Endothelial cell of umbilical vein (primary cell): Measurements from ENCODE around the gene DCHS2. TPM values are rescaled to one million over a fixed set of nuclear protein-coding genes. Genes with fewer than 3 reads are reported as not detected.

Source experiments
- BruUV-seq: library from RNA; stranded (reverse); fragments of 400-500 nt; replicated peaks from 2 replicates; lab custom pipeline; 2021; lab: Mats Ljungman, UMichigan
- CTCF ChIA-PET: fragments of 300-600, 350-600 bp; sonication (Branson Sonifier 250); formaldehyde crosslinking; loops from one replicate; lab custom pipeline; 2021; ENCODE audit warnings: antibody characterized with exemption, inconsistent platforms; lab: Charles Lee
- POLR2A ChIA-PET: fragments of 300-600, 350-600 bp; sonication (Branson Sonifier 250); formaldehyde crosslinking; loops from one replicate; lab custom pipeline; 2021; ENCODE audit warnings: antibody characterized with exemption, inconsistent platforms; lab: Charles Lee
- DNase-seq: peaks from one replicate; pipeline ENCODE4 v3.0.0-alpha.2; 2011; ENCODE audit warnings: low read depth, low spot score
- FAIRE-seq: peaks from 2 replicates; lab custom pipeline; 2011; peaks lifted over from hg19 to GRCh38; lab: Jason Lieb, UNC
- H2AFZ ChIP-seq: 2 replicates; pipeline ENCODE4 v1.6.0; 2012; ENCODE audit warnings: low read depth, low read length, control low read depth, inconsistent platforms
- H3K27ac ChIP-seq: 2 replicates; pipeline ENCODE4 v1.5.1; 2011; ENCODE audit warnings: low read depth, mild to moderate bottlenecking, control low read depth, low read length, moderate library complexity; ENCODE audit not compliant: insufficient read depth
- H3K27me3 ChIP-seq, 2 experiments: 2 replicates each; pipeline versions ENCODE4 v1.6.0 to v1.6.1; 2011; ENCODE audit warnings: low read length in 2 of 2, mixed read lengths in 1 of 2; ENCODE audit not compliant: control insufficient read depth in 2 of 2, insufficient read depth in 2 of 2
- H3K36me3 ChIP-seq, 2 experiments: 2 replicates in 1 of 2; 3 replicates in 1 of 2; pipeline ENCODE4 v1.5.1; 2011; ENCODE audit warnings: low read length in 2 of 2, mild to moderate bottlenecking in 1 of 2, moderate library complexity in 1 of 2; ENCODE audit not compliant: control insufficient read depth in 2 of 2, insufficient read depth in 2 of 2; ENCODE audit errors: extremely low read depth in 1 of 2
- H3K4me1 ChIP-seq: 3 replicates; pipeline ENCODE4 v1.5.1; 2011; ENCODE audit warnings: mild to moderate bottlenecking, low read length; ENCODE audit not compliant: control insufficient read depth, insufficient read depth; ENCODE audit errors: extremely low read depth
- H3K4me2 ChIP-seq: 2 replicates; pipeline ENCODE4 v1.6.1; 2011; ENCODE audit warnings: low read length, control low read depth, mixed read lengths; ENCODE audit not compliant: insufficient read depth
- H3K4me3 ChIP-seq, 3 experiments: fragments of 200-600 bp in 1 of 3; sonication (generic), shearing (Covaris generic) in 1 of 3; replicated peaks in 1 of 3; 2 replicates each; pipeline ENCODE4 v1.5.1; 2011 to 2016; ENCODE audit warnings: control low read depth in 3 of 3, low read length in 3 of 3, mild to moderate bottlenecking in 2 of 3, inconsistent platforms in 1 of 3, low read depth in 1 of 3, moderate library complexity in 1 of 3; ENCODE audit not compliant: insufficient read depth in 1 of 3
- H3K79me2 ChIP-seq: 2 replicates; pipeline ENCODE4 v1.6.0; 2012; ENCODE audit warnings: low read length, inconsistent platforms; ENCODE audit not compliant: control insufficient read depth, insufficient read depth
- H3K9ac ChIP-seq: replicated peaks from 2 replicates; pipeline ENCODE3; 2011; ENCODE audit warnings: low read length, control low read depth; ENCODE audit not compliant: insufficient read depth; ENCODE audit errors: extremely low read depth
- H3K9me1 ChIP-seq: replicated peaks from 3 replicates; pipeline ENCODE4 v1.6.0; 2011; ENCODE audit warnings: mild to moderate bottlenecking, low read length; ENCODE audit not compliant: control insufficient read depth, insufficient read depth; ENCODE audit errors: extremely low read depth
- H3K9me3 ChIP-seq: replicated peaks from 2 replicates; pipeline ENCODE4 v1.5.1; 2012; ENCODE audit warnings: low read length, inconsistent platforms; ENCODE audit not compliant: control insufficient read depth, insufficient read depth
- H4K20me1 ChIP-seq: replicated peaks from 2 replicates; pipeline ENCODE3; 2011; ENCODE audit warnings: mild to moderate bottlenecking, low read length; ENCODE audit not compliant: control insufficient read depth, insufficient read depth; ENCODE audit errors: extremely low read depth
- CTCF ChIP-seq, 2 donors: IDR thresholded peaks; 1 replicate in 1 of 2; 2 replicates in 1 of 2; pipeline ENCODE4 v1.5.1; 2011; ENCODE audit warnings: low read length in 2 of 2, mild to moderate bottlenecking in 2 of 2, moderate library complexity in 2 of 2, control low read depth in 1 of 2, inconsistent platforms in 1 of 2, low read depth in 1 of 2; ENCODE audit not compliant: insufficient read depth in 1 of 2; ENCODE audit errors: extremely low read depth in 1 of 2
- EZH2 ChIP-seq: IDR thresholded peaks from 2 replicates; pipeline ENCODE4 v1.6.1; 2012; ENCODE audit warnings: borderline replicate concordance, low read depth, mild to moderate bottlenecking, moderate library complexity, low read length, inconsistent platforms; ENCODE audit not compliant: severe bottlenecking
- FOS ChIP-seq: IDR thresholded peaks from 2 replicates; pipeline ENCODE4 v1.6.1; 2011; ENCODE audit warnings: mild to moderate bottlenecking, low read length, moderate library complexity, borderline replicate concordance; ENCODE audit not compliant: insufficient read depth
- GATA2 ChIP-seq: IDR thresholded peaks from 2 replicates; pipeline ENCODE4 v1.7.0; 2011; ENCODE audit warnings: low read depth, mild to moderate bottlenecking, moderate library complexity, mixed read lengths, low read length; ENCODE audit not compliant: insufficient read length, insufficient read depth
- JUN ChIP-seq: IDR thresholded peaks from 2 replicates; pipeline ENCODE4 v1.6.1; 2011; ENCODE audit warnings: borderline replicate concordance, low read depth; ENCODE audit not compliant: insufficient read length, insufficient read depth
- MYC ChIP-seq: IDR thresholded peaks from one replicate; pipeline ENCODE4 v1.6.1; 2011; ENCODE audit warnings: mild to moderate bottlenecking, low read depth, low read length
- POLR2A ChIP-seq: IDR thresholded peaks from 2 replicates; pipeline ENCODE4 v1.6.1; 2012; ENCODE audit warnings: low read depth, mild to moderate bottlenecking, control low read depth, low read length
- POLR2AphosphoS5 ChIP-seq: IDR thresholded peaks from 2 replicates; pipeline ENCODE4 v1.6.1; 2012; ENCODE audit warnings: low read depth, mild to moderate bottlenecking, control low read depth, low read length, moderate library complexity; ENCODE audit not compliant: insufficient read depth
- dilution Hi-C: fragments of 300-500 bp; cut with MboI; formaldehyde crosslinking; loops from one replicate; pipeline ENCODE4 v1.15.0; 2019; ENCODE audit warnings: low sequenced_read_pairs; ENCODE audit not compliant: extremely low pct_ligation_motif_present
- intact Hi-C: fragments of 100-400 bp; cut with micrococcal nuclease; formaldehyde crosslinking; loops from one replicate; pipeline ENCODE4 v1.10.0; 2022
- polyA plus RNA-seq, 4 experiments: library from polyadenylated mRNA; depleted of rRNA in 3 of 4; stranded (reverse) in 3 of 4; unstranded in 1 of 4; fragments of >200 nt; gene quantifications; 2 replicates each; pipeline versions ENCODE4 v1.2.1 to v1.2.3, GENCODE V29; 2011 to 2012; ENCODE audit warnings: missing spikeins in 1 of 4
- total RNA-seq: library from RNA; stranded (reverse); gene quantifications from 2 replicates; pipeline ENCODE4 v1.2.3, GENCODE V29; 2021
- TF ChIP-seq, protein P1 (sequence below): IDR thresholded peaks from 2 replicates; pipeline ENCODE4 v1.6.1; 2011; ENCODE audit not compliant: insufficient read depth, insufficient read length

DCHS2 gene
- total and polyA plus RNA-seq, 2 donors (not counting 3 experiments of a cell fraction or from before 2014, with no cell fraction given), result not detected

- TF ChIP-seq POLR2A (no peak), JUN (no peak), CTCF (IDR thresholded peaks at IDR 0.05; ENCODE audit: extremely low read depth in 1 of 2, insufficient read depth in 1 of 2, low read depth in 1 of 2, low read length in 2 of 2) (no peak), FOS (no peak), EZH2 (no peak), POLR2AphosphoS5 (no peak), MYC (no peak), GATA2 (no peak)
- TF ChIP-seq, protein P1, sequence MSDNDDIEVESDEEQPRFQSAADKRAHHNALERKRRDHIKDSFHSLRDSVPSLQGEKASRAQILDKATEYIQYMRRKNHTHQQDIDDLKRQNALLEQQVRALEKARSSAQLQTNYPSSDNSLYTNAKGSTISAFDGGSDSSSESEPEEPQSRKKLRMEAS, result no peak
- no peak overlapping the region for H3K9ac ChIP-seq
- no peaks in the 10 kb centered on the region for H3K9me1 ChIP-seq
- H3K36me3 ChIP-seq, result no peaks in the 10 kb centered on the region
- no peaks in the 10 kb centered on the region for H3K9me3 ChIP-seq
- peaks cover 35 to 40% of the 10 kb centered on the region in 2 experiments for H3K27me3 ChIP-seq
- dilution Hi-C loops (no loop called here), intact Hi-C loops (no loop called here)
- no TSS peak for BruUV-seq
- no peak for DNase-seq
- no peaks in the 10 kb centered on the region for H3K79me2 ChIP-seq
- no peaks in the 10 kb centered on the region for H3K4me1 ChIP-seq
- H3K27ac ChIP-seq, result no peak overlapping the region
- H2AFZ ChIP-seq, result no peak overlapping the region
- no peak overlapping the region for H3K4me3 ChIP-seq
- POLR2A ChIA-PET, result interaction anchor here (0.6 kb wide), 1 partner anchor 777 kb away, joined by 3 read pairs; no protein-coding TSS in a partner anchor
- H3K4me2 ChIP-seq, result no peak overlapping the region
- no peak for FAIRE-seq
- no peaks in the 10 kb centered on the region for H4K20me1 ChIP-seq
- CTCF ChIA-PET, result interaction anchor here (1.7 kb wide), 1 partner anchor 11 kb away, joined by 4 read pairs; no protein-coding TSS in a partner anchor
These were observed 689 bp upstream of the DCHS2 start for GRCh38 chr4:154492288-154492687.
